ENCODE measurements around the gene OCLN.
"Not testable (repeated sequence)": the region's sequence is repeated elsewhere in the genome, so short reads cannot be mapped to it uniquely, and the experiment has no call there.

GRCh38 chr5:69453487-69453886, 39.1 kb upstream of the OCLN start:
- TF ChIP-seq CTCF (IDR thresholded peaks at IDR 0.05; ENCODE audit: low read depth, low read length); EZH2phosphoT487 (IDR thresholded peaks at IDR 0.05; ENCODE audit: low read depth): not testable (repeated sequence)
